Caco-2 (cell line): ENCODE results near the gene MYO7B. TPM values are rescaled to one million over a fixed set of nuclear protein-coding genes. Genes with fewer than 3 reads are reported as not detected.

Experiments used
- Bru-seq: library from RNA; stranded (reverse); fragments of 400-500 nt; gene quantifications from one replicate; lab custom pipeline; 2021; lab: Mats Ljungman, UMichigan
- BruChase-seq, 2 experiments: library from RNA; stranded (reverse); fragments of 400-500 nt; gene quantifications; one replicate each; lab custom pipeline; 2021; lab: Mats Ljungman, UMichigan
- BruUV-seq: library from RNA; stranded (reverse); fragments of 400-500 nt; replicated peaks from 2 replicates; lab custom pipeline; 2021; lab: Mats Ljungman, UMichigan
- CTCF ChIA-PET: fragments of 300-600 bp; sonication (Branson Sonifier 250); formaldehyde crosslinking; loops from one replicate; lab custom pipeline; 2022; ENCODE audit warnings: antibody characterized with exemption; lab: Charles Lee
- POLR2A ChIA-PET: fragments of 300-600 bp; sonication (Branson Sonifier 250); formaldehyde crosslinking; loops from one replicate; lab custom pipeline; 2022; ENCODE audit warnings: antibody characterized with exemption; lab: Charles Lee
- DNase-seq, 2 experiments: peaks; one replicate each; pipeline versions ENCODE4 v3.0.0 to v3.0.0-alpha.2; 2020 to 2022
- H3K27me3 ChIP-seq: replicated peaks from 2 replicates; pipeline ENCODE4 v1.6.0; 2011; ENCODE audit warnings: low read length; ENCODE audit not compliant: control insufficient read depth, insufficient read depth
- H3K36me3 ChIP-seq: 2 replicates; pipeline ENCODE4 v1.5.1; 2011; ENCODE audit warnings: low read length; ENCODE audit not compliant: control insufficient read depth, insufficient read depth
- H3K4me1 ChIP-seq: fragments of 250-450 bp; sonication (Bioruptor Pico); 2 replicates; pipeline ENCODE4 v1.5.1; 2020; ENCODE audit warnings: mild to moderate bottlenecking
- H3K4me3 ChIP-seq: 2 replicates; pipeline ENCODE4 v1.5.1; 2011; ENCODE audit warnings: low read depth, mild to moderate bottlenecking, control low read depth, low read length
- H3K9me3 ChIP-seq: fragments of 250-450 bp; sonication (Bioruptor Pico); 2 replicates; pipeline ENCODE4 v1.5.1; 2020; ENCODE audit warnings: mild to moderate bottlenecking, moderate library complexity
- H3K27ac Mint-ChIP-seq: one replicate; pipeline ENCODE4 v1.8.0; 2022; ENCODE audit warnings: mixed read lengths; ENCODE audit not compliant: unreplicated experiment
- H3K27me3 Mint-ChIP-seq: one replicate; pipeline ENCODE4 v1.8.0; 2022; ENCODE audit warnings: mixed read lengths; ENCODE audit not compliant: insufficient read depth, unreplicated experiment
- H3K36me3 Mint-ChIP-seq: one replicate; pipeline ENCODE4 v1.8.0; 2022; ENCODE audit warnings: mild to moderate bottlenecking, mixed read lengths; ENCODE audit not compliant: insufficient read depth, unreplicated experiment
- H3K4me1 Mint-ChIP-seq: one replicate; pipeline ENCODE4 v1.8.0; 2022; ENCODE audit warnings: low read depth, mixed read lengths; ENCODE audit not compliant: unreplicated experiment
- H3K4me3 Mint-ChIP-seq: one replicate; pipeline ENCODE4 v1.8.0; 2022; ENCODE audit warnings: mild to moderate bottlenecking, moderate library complexity, mixed read lengths; ENCODE audit not compliant: unreplicated experiment
- H3K9me3 Mint-ChIP-seq: one replicate; pipeline ENCODE4 v1.8.0; 2022; ENCODE audit warnings: mixed read lengths; ENCODE audit not compliant: unreplicated experiment
- CTCF ChIP-seq, 2 experiments: fragments of 200-600 bp in 1 of 2; IDR thresholded peaks; 1 replicate in 1 of 2; 2 replicates in 1 of 2; pipeline versions ENCODE4 v1.5.1 to v1.8.0; 2011 to 2022; ENCODE audit warnings: antibody characterized with exemption in 1 of 2, control low read depth in 1 of 2, inconsistent platforms in 1 of 2, low read depth in 1 of 2, low read length in 1 of 2, mild to moderate bottlenecking in 1 of 2, moderate library complexity in 1 of 2; ENCODE audit not compliant: insufficient read depth in 1 of 2, severe bottlenecking in 1 of 2, unreplicated experiment in 1 of 2
- intact Hi-C: fragments of 100-400 bp; cut with micrococcal nuclease; formaldehyde crosslinking; loops from one replicate; pipeline ENCODE4 v1.10.0; 2022; ENCODE audit not compliant: unreplicated experiment
- long read RNA-seq: library from polyadenylated mRNA; stranded (forward); transcript quantifications from one replicate; pipeline ENCODE4 v2.0.0, GENCODE V29; 2022
- total RNA-seq: library from RNA; stranded (reverse); gene quantifications from 2 replicates; pipeline ENCODE4 v1.2.3, GENCODE V29; 2022

Gene MYO7B
- total RNA-seq (0.27 and 0.58 TPM in 2 replicates), Bru-seq, nascent RNA (percentile 25 among the genes with signal in this experiment), BruChase-seq, experiment 1, labeled RNA remaining after a 2-hour chase (percentile 18 among the genes with signal in this experiment), BruChase-seq, experiment 2, labeled RNA remaining after a 6-hour chase (percentile 22 among the genes with signal in this experiment)
- long read RNA-seq, partial matches to known transcripts, result 0 of 1 reads
- long read RNA-seq, other reads (novel, unspliced or antisense), result 1 of 1 reads

GRCh38 chr2:127535422-127535901 lies at the start of gene MYO7B:
TSS of gene MYO7B (plus strand) at chr2:127535683. CDS start at chr2:127559723, 24,040 bp downstream.
- ChIA-PET POLR2A (interaction anchor here (1.0 kb wide), 1 partner anchor 9 kb away, joined by 3 read pairs; the partner anchor contains the start of gene IWS1), CTCF (no interaction called here)
- intact Hi-C loops, result no loop called here
- Mint-ChIP-seq H3K9me3 (no peaks in the 10 kb centered on the region), H3K27me3 (no peaks in the 10 kb centered on the region), H3K4me1 (peaks cover 9% of the 10 kb centered on the region), H3K27ac (no peak within 1 kb of the TSS), H3K36me3 (no peaks in the 10 kb centered on the region), H3K4me3 (no peak within 1 kb of the TSS)
- Histone ChIP-seq H3K9me3 (no peaks in the 10 kb centered on the region), H3K36me3 (no peaks in the 10 kb centered on the region), H3K27me3 (no peaks in the 10 kb centered on the region), H3K4me3 (no peak within 1 kb of the TSS), H3K4me1 (peaks cover 20% of the 10 kb centered on the region)
- no TSS peak for BruUV-seq
- no peak for TF ChIP-seq CTCF (IDR thresholded peaks at IDR 0.05; ENCODE audit: insufficient read depth in 1 of 2, low read depth in 1 of 2, low read length in 1 of 2, severe bottlenecking in 1 of 2, unreplicated experiment in 1 of 2)
- DNase-seq, result peak in 1 of 2 experiments; percentile 70

DNA sequence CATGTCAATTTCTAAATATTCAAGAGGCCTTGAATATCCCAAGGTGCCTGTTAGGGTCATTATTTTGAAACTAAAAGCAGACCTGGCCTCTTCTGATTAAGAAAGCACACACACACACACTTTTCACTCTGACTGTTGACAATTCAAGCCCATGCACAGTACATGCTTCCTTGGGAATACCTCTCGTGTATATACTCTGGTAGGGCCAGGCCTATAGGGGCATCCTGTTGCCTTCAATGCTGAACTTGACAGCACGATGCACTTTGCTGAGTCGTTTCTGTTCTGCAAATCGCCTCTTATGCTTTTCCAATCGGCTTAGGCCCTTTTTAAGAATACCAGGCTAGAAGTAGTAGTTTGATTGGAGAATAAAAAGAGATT lies 49.8 kb upstream of the MYO7B start:
- Histone ChIP-seq H3K27me3 (no peaks in the 10 kb centered on the region), H3K9me3 (no peaks in the 10 kb centered on the region), H3K4me3 (no peak overlapping the region), H3K36me3 (peaks cover 6% of the 10 kb centered on the region), H3K4me1 (no peaks in the 10 kb centered on the region)
- H3K36me3 Mint-ChIP-seq, result peaks cover 83% of the 10 kb centered on the region
- H3K4me3 Mint-ChIP-seq, result no peak overlapping the region
- DNase-seq, result no peak
- ChIA-PET POLR2A (no interaction called here), CTCF (no interaction called here)
- TF ChIP-seq CTCF (IDR thresholded peaks at IDR 0.05; ENCODE audit: insufficient read depth in 1 of 2, low read depth in 1 of 2, low read length in 1 of 2, severe bottlenecking in 1 of 2, unreplicated experiment in 1 of 2), result no peak
- no TSS peak for BruUV-seq
- H3K27ac Mint-ChIP-seq, result no peak overlapping the region
- intact Hi-C loops, result no loop called here
- H3K4me1 Mint-ChIP-seq, result no peaks in the 10 kb centered on the region
- H3K27me3 Mint-ChIP-seq, result no peaks in the 10 kb centered on the region
- no peaks in the 10 kb centered on the region for H3K9me3 Mint-ChIP-seq

GRCh38 chr2:127486247-127487058 lies 49.0 kb upstream of the MYO7B start:
- Mint-ChIP-seq H3K4me1 (no peaks in the 10 kb centered on the region), H3K36me3 (peaks cover 83% of the 10 kb centered on the region), H3K27ac (peak overlapping the region; percentile 9), H3K4me3 (no peak overlapping the region), H3K27me3 (no peaks in the 10 kb centered on the region), H3K9me3 (no peaks in the 10 kb centered on the region)
- no peak for DNase-seq
- CTCF ChIA-PET, result no interaction called here
- no peak for TF ChIP-seq CTCF (IDR thresholded peaks at IDR 0.05; ENCODE audit: insufficient read depth in 1 of 2, low read depth in 1 of 2, low read length in 1 of 2, severe bottlenecking in 1 of 2, unreplicated experiment in 1 of 2)
- no TSS peak for BruUV-seq
- Histone ChIP-seq H3K4me3 (no peak overlapping the region), H3K36me3 (peaks cover 7% of the 10 kb centered on the region), H3K9me3 (no peaks in the 10 kb centered on the region), H3K27me3 (no peaks in the 10 kb centered on the region), H3K4me1 (no peaks in the 10 kb centered on the region)
- intact Hi-C loops, result no loop called here
- POLR2A ChIA-PET, result no interaction called here
